CD4-positive, alpha-beta T cell (primary cell): Measurements from ENCODE around the gene ACLY. TPM values are rescaled to one million over a fixed set of nuclear protein-coding genes. Genes with fewer than 3 reads are reported as not detected.
"Not testable (repeated sequence)": the region's sequence is repeated elsewhere in the genome, so short reads cannot be mapped to it uniquely, and the experiment has no call there.

Experiments
- ATAC-seq: fragments of 200-7000 bp; cut with Tn5 transposase; one replicate; pipeline ENCODE4 v1.10.0; 2022; ENCODE audit warnings: mild to moderate bottlenecking; ENCODE audit not compliant: poor library complexity
- CTCF ChIA-PET: fragments of 350-600 bp; sonication (Branson Sonifier 250); formaldehyde crosslinking; loops from one replicate; lab custom pipeline; 2021; ENCODE audit warnings: antibody characterized with exemption, inconsistent platforms; lab: Charles Lee
- POLR2A ChIA-PET: fragments of 350-600 bp; sonication (Branson Sonifier 250); formaldehyde crosslinking; loops from one replicate; lab custom pipeline; 2021; ENCODE audit warnings: antibody characterized with exemption, inconsistent platforms; lab: Charles Lee
- DNase-seq, 14 experiments: peaks; one replicate each; pipeline ENCODE4 v3.0.0-alpha.2; 2013 to 2020; ENCODE audit warnings: mixed read lengths in 2 of 14
- H3K27ac ChIP-seq, 2 donors: one replicate each; pipeline versions ENCODE4 v1.5.1 to v1.7.0; 2013; ENCODE audit warnings: low read length in 2 of 2, low read depth in 1 of 2, mild to moderate bottlenecking in 1 of 2
- H3K27me3 ChIP-seq, 2 experiments: 1 replicate in 1 of 2; 2 replicates in 1 of 2; pipeline versions ENCODE4 v1.6.1 to v1.7.0; 2013; ENCODE audit warnings: low read length in 2 of 2, control low read depth in 1 of 2, mild to moderate bottlenecking in 1 of 2, moderate library complexity in 1 of 2; ENCODE audit not compliant: insufficient read depth in 2 of 2, control insufficient read depth in 1 of 2
- H3K36me3 ChIP-seq: one replicate; pipeline ENCODE4 v1.6.1; 2013; ENCODE audit warnings: low read length, control low read depth; ENCODE audit not compliant: insufficient read depth
- H3K4me1 ChIP-seq: one replicate; pipeline ENCODE4 v1.6.1; 2013; ENCODE audit warnings: low read length, control low read depth; ENCODE audit not compliant: insufficient read depth
- H3K4me3 ChIP-seq: one replicate; pipeline ENCODE4 v1.5.1; 2013; ENCODE audit warnings: mild to moderate bottlenecking, low read length, moderate library complexity
- H3K9me3 ChIP-seq, 2 experiments: 1 replicate in 1 of 2; 2 replicates in 1 of 2; pipeline versions ENCODE4 v1.6.1 to v1.7.0; 2013; ENCODE audit warnings: low read length in 2 of 2, mild to moderate bottlenecking in 2 of 2, control low read depth in 1 of 2, moderate library complexity in 1 of 2; ENCODE audit not compliant: control insufficient read depth in 1 of 2, insufficient read depth in 1 of 2
- H3K27ac Mint-ChIP-seq: one replicate; pipeline ENCODE4 v1.8.0; 2020; ENCODE audit warnings: mixed read lengths
- H3K27me3 Mint-ChIP-seq: one replicate; pipeline ENCODE4 v1.8.0; 2021; ENCODE audit warnings: mixed read lengths
- H3K36me3 Mint-ChIP-seq: one replicate; pipeline ENCODE4 v1.8.0; 2021; ENCODE audit warnings: low read depth, mixed read lengths
- H3K4me1 Mint-ChIP-seq: one replicate; pipeline ENCODE4 v1.8.0; 2021; ENCODE audit warnings: low read depth, mixed read lengths
- H3K4me3 Mint-ChIP-seq: one replicate; pipeline ENCODE4 v1.8.0; 2020; ENCODE audit warnings: mild to moderate bottlenecking, mixed read lengths
- H3K9me3 Mint-ChIP-seq: one replicate; pipeline ENCODE4 v1.8.0; 2020; ENCODE audit warnings: mixed read lengths
- intact Hi-C, 2 experiments: fragments of 100-400 bp; cut with DNase I in 1 of 2; cut with micrococcal nuclease in 1 of 2; formaldehyde crosslinking; loops; one replicate each; pipeline versions ENCODE4 v1.15.1 to v1.9.0; 2023 to 2025; cut with DNase I, micrococcal nuclease
- total RNA-seq, 174 experiments: library from RNA in 2 of 174; stranded (reverse) in 2 of 174; gene quantifications; one replicate each; pipeline ENCODE4 v1.2.3 and lab custom pipeline; 2021 to 2026
- TF ChIP-seq, protein P1 (sequence below): fragments of 200-600 bp; IDR thresholded peaks from one replicate; pipeline ENCODE4 v1.8.0; 2022; ENCODE audit warnings: antibody characterized with exemption, mild to moderate bottlenecking

Gene ACLY
- total RNA-seq, 2 experiments from 2014 or later: 25.9 to 28.3 TPM

DNA sequence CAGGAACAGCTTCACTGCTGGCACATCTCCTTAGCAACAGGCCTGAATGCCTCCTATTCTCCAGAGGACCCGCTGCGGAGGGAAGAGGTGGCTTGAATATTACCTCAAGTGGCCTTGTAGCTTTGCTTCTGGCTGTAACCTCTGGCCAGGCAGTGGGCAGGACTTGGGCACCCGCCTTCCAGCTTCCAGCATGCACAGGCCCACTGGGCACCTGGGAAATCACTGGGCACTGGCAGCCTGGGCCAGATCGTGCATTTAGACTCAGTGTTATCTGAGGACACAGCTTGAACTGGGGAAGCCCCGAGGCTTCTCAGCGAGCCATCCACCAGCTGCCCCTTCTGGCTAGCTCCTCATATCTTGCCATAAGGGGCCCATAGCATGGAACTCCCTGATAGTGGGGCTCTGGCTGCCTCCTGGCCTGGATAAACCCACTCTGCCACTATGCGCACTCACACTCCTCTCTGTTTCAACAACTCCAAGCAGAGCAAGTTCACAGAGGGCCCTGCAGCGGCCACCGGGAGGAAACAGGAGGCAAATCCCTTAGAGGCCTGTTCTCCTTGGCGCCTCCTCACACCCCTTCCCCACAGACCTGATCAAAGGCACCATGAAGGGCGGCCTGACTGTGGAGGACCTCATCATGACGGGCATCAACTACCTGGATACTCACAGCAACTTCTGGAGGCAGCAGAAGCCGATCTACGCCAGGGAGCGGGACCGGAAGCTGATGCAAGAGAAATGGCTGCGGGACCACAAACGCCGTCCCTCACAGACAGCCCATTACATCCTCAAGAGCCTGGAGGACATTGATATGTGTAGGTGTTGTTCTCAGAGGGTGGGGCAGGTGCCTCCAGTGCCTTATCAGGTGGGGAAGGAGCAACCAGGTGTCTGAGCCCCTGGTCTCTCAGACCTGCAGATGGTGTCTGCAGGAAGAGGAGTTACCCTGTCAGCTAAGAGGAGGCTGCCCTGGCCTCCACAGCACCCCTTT lies 19.5 kb upstream of the ACLY start:
- Mint-ChIP-seq H3K4me1 (no peaks in the 10 kb centered on the region), H3K9me3 (no peaks in the 10 kb centered on the region), H3K4me3 (no peak overlapping the region), H3K36me3 (no peaks in the 10 kb centered on the region), H3K27me3 (no peaks in the 10 kb centered on the region), H3K27ac (no peak overlapping the region)
- ChIA-PET CTCF (no interaction called here), POLR2A (no interaction called here)
- ATAC-seq: no peak
- Histone ChIP-seq H3K27me3 (no peaks in the 10 kb centered on the region), H3K9me3 (no peaks in the 10 kb centered on the region), H3K4me1 (no peaks in the 10 kb centered on the region), H3K27ac (no peak overlapping the region), H3K4me3 (no peak overlapping the region), H3K36me3 (no peaks in the 10 kb centered on the region)
- intact Hi-C loops: no loop called here
- TF ChIP-seq, protein P1, sequence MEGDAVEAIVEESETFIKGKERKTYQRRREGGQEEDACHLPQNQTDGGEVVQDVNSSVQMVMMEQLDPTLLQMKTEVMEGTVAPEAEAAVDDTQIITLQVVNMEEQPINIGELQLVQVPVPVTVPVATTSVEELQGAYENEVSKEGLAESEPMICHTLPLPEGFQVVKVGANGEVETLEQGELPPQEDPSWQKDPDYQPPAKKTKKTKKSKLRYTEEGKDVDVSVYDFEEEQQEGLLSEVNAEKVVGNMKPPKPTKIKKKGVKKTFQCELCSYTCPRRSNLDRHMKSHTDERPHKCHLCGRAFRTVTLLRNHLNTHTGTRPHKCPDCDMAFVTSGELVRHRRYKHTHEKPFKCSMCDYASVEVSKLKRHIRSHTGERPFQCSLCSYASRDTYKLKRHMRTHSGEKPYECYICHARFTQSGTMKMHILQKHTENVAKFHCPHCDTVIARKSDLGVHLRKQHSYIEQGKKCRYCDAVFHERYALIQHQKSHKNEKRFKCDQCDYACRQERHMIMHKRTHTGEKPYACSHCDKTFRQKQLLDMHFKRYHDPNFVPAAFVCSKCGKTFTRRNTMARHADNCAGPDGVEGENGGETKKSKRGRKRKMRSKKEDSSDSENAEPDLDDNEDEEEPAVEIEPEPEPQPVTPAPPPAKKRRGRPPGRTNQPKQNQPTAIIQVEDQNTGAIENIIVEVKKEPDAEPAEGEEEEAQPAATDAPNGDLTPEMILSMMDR: no peak
- no peak for DNase-seq

DNA sequence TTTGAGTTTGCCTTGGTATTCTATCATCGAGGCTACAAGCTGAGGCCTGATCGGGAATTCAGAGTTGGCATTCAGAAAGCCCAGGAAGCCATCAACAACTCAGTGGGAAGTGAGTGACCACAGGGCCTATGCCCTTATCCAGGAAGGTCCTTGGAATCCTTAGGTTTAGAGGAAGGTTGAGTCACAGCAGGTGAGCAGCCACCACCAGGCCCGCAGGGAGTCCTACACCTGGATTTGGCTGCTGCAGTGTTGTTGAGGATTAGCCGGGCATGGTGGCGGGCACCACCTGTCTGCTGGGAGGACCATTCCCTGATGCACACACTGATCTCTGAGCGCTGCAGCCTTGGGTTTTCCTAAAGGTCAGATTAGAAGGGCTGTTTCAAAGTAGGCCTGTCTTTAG lies 16.9 kb upstream of the ACLY start:
- ChIA-PET CTCF (no interaction called here), POLR2A (no interaction called here)
- no peaks in the 10 kb centered on the region for H3K9me3 Mint-ChIP-seq
- H3K4me3 ChIP-seq: no peak overlapping the region
- TF ChIP-seq, protein P1: no peak
- H3K4me3 Mint-ChIP-seq: no peak overlapping the region
- H3K36me3 ChIP-seq: no peaks in the 10 kb centered on the region
- H3K4me1 Mint-ChIP-seq: peaks cover under 1% of the 10 kb centered on the region
- H3K27ac Mint-ChIP-seq: no peak overlapping the region
- H3K36me3 Mint-ChIP-seq: no peaks in the 10 kb centered on the region
- intact Hi-C loops: no loop called here
- no peaks in the 10 kb centered on the region for H3K9me3 ChIP-seq
- H3K4me1 ChIP-seq: peaks cover 7% of the 10 kb centered on the region
- H3K27ac ChIP-seq: no peak overlapping the region
- H3K27me3 ChIP-seq: no peaks in the 10 kb centered on the region
- no peak for ATAC-seq
- DNase-seq: no peak
- H3K27me3 Mint-ChIP-seq: no peaks in the 10 kb centered on the region

DNA sequence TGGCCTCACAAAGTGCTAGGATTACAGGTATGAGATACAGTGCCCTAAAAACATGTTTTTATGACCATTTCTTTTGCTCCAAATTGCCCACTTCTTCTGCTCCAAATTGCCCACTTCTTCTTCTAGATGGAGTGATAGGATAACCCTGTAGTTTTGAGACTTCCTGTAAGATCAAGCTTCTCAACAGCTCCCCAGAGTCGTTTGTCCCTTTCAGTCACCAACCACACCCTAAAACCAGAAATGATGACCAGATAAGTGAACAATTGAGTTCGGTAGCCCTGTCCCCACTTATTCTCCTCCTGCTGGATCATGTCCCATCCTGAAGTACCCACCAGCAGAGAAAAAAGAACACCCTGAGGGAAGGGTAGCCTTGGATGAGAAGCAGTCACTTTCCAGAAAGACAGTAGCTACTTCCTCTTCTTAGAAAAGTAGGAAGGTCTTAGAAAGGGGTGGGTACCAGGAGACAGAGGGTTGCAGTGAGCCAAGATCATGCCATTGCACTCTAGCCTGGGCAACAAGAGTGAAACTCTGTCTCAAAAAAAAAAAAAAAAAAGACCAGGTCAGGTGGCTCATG lies 14.2 kb upstream of the ACLY start:
- H3K4me3 ChIP-seq: no peak overlapping the region
- peak in 1 of 14 experiments; percentile 13 for DNase-seq
- no peaks in the 10 kb centered on the region for H3K9me3 ChIP-seq
- Mint-ChIP-seq H3K27me3 (no peaks in the 10 kb centered on the region), H3K27ac (peak overlapping the region; percentile 42), H3K9me3 (no peaks in the 10 kb centered on the region), H3K4me1 (peaks cover 19% of the 10 kb centered on the region), H3K36me3 (peaks cover 6% of the 10 kb centered on the region), H3K4me3 (peak overlapping the region; percentile 51)
- ChIA-PET CTCF (no interaction called here), POLR2A (no interaction called here)
- no peak overlapping the region for H3K27ac ChIP-seq
- intact Hi-C loops: no loop called here
- H3K4me1 ChIP-seq: peaks cover 23% of the 10 kb centered on the region
- ATAC-seq: no peak
- TF ChIP-seq, protein P1: no peak
- no peaks in the 10 kb centered on the region for H3K36me3 ChIP-seq
- no peaks in the 10 kb centered on the region for H3K27me3 ChIP-seq

DNA sequence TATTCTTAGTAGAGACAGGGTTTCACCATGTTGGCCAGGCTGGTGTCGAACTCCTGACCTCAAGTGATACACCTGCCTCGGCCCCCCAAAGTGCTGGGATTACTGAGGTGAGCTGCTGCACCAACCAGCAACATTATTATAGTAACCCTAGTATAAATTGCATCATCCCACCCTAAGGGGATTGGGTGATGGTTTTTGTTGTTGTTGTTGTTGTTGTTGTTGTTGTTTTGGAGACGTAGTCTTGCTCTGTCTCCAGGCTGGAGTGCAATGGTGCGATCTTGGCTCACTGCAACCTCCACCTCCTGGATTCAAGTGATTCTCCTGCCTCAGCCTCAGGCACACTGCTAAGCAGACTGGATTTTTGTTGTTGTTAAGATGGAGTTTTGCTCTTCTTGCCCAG lies 13.0 kb upstream of the ACLY start:
- not testable (repeated sequence) for H3K9me3 ChIP-seq, H3K27ac Mint-ChIP-seq, H3K36me3 ChIP-seq, H3K27me3 Mint-ChIP-seq, H3K9me3 Mint-ChIP-seq, H3K27me3 ChIP-seq, H3K36me3 Mint-ChIP-seq, H3K4me3 ChIP-seq, ATAC-seq, DNase-seq, H3K4me3 Mint-ChIP-seq, H3K27ac ChIP-seq
- H3K4me1 Mint-ChIP-seq: peaks cover 19% of the 10 kb centered on the region
- intact Hi-C loops: loop anchor here in 1 of 2 experiments (2.0 kb wide), 1 partner anchor 85 kb away; the partner anchor contains the start of gene DNAJC7
- peaks cover 23% of the 10 kb centered on the region for H3K4me1 ChIP-seq
- ChIA-PET CTCF (interaction anchor here (1.3 to 1.5 kb wide), 2 partner anchors 13 to 19 kb away, joined by 3 to 12 read pairs; partner anchors contain the start of gene ACLY), POLR2A (interaction anchor here (2.8 kb wide), 1 partner anchor 88 kb away, joined by 11 read pairs; the partner anchor contains the start of gene NKIRAS2)
